GM21529 (cell line): Measurements from ENCODE around the gene SREBF1.

Experiments
- ATAC-seq: cut with Tn5 transposase; IDR thresholded peaks from one replicate; pipeline ENCODE4 v1.9.1; 2021; ENCODE audit not compliant: unreplicated experiment

The SREBF1 gene

DNA sequence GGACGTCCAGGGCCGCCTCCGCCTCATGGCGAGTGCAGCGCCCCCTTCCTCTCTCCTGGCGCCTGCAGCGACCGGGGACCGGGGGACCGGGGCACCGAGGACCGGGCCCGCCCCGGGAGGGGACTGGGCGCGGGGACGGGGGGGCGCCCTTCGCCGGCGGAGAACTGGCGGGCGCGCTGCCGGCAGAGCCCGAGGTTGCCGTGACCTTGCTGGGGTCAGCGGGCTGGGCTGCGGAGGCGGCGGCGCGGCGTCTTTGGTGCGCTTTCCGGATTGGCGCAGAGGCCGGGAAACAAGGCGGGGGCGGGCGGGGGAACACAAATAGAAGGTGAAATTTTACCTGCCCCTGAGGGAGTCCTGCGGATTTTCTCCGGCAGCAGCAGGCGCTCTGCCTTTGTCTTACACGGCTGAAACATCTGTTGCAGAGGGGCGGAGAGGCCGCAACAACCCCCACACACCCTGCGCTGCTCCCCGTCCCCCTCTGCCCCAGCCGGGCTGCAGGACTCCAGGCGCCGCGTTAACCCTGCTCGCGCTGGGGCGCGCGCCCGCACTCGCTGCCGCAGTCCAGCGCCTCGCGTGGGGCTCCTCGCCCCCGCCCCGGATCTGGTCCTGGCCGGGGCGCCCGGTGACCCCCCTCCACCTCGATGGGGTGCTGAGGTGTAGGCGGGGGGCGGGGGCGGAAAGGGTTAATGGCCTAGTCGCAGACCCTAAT, 53.5 kb downstream of the SREBF1 start:
- ATAC-seq: no peak

- no peak for ATAC-seq
Observed at GRCh38 chr17:17782523-17783115, 54.2 kb downstream of the SREBF1 start.

GRCh38 chr17:17781591-17782496, 54.9 kb downstream of the SREBF1 start:
- ATAC-seq: no peak

DNA sequence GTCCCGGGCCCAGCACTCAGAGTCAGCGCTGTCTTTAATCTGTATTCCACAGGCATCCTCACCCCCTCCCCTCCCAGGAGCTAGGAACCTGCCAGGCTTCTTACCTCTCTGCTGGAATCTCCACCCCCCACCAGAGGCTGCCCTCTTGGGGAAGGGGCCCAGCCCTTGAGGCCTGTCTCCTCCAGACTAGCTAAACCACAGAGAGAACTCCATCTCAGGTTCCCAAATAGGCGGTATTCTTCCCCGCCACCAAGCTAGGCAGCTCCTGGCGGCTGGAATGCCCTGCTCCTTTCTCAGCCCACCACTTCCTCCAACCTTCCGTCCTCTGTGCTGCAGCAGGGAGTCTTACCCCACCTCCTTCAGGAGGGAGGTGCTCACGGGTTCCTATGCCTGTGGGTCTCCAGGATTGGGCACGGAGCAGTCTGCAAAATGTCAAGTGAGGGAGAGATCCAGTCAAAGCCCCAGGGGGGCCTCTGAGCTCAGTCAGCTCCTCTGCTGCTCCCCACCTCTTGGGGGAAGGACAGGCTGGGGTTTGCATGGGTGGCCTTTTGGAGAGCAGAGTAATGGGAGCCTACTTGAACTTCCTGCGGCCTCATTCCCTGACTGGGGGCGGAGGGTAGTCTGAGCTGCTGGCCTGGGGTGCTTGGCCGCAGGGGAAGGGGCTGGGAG, 55.7 kb downstream of the SREBF1 start:
- ATAC-seq: no peak

GRCh38 chr17:17779015-17779611, 57.7 kb downstream of the SREBF1 start:
- no peak for ATAC-seq

DNA sequence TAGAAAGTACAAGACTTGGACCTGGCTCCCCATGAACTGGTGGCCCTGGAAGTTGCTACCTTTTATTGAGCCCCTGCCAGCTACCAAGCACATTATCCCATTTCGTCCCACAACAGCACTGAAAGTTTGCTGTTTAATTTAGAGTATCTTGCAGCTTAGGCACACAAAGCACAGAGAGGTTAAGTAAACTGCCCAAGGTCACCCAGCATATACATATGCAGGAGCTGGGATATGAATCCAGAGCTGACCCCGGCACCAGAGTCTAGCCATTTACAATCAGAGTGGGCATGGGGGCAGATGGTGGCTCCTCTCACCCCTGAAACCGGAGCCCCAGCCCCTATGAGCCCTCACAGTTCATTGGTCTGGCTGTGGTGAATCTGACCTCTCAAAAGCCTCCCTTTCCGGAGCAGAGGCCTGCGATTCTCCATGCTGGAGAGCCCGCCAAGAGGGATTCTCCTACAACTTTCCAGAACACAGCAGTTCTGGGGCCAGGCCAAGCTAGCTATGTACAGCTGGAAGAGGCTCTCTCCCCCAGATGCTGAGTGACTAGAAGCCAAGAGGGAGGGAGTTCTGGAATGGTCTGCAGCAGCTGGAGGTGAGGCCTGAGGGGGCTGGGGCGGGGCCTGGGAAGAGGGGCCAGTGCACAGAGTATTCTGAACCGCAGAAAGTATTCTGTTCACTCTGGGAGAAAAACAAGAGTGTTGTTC, 58.3 kb downstream of the SREBF1 start:
- no peak for ATAC-seq

GRCh38 chr17:17776889-17777288, 59.9 kb downstream of the SREBF1 start:
- no peak for ATAC-seq

- no peak for ATAC-seq
Observed at GRCh38 chr17:17774009-17774881, 62.5 kb downstream of the SREBF1 start.

DNA sequence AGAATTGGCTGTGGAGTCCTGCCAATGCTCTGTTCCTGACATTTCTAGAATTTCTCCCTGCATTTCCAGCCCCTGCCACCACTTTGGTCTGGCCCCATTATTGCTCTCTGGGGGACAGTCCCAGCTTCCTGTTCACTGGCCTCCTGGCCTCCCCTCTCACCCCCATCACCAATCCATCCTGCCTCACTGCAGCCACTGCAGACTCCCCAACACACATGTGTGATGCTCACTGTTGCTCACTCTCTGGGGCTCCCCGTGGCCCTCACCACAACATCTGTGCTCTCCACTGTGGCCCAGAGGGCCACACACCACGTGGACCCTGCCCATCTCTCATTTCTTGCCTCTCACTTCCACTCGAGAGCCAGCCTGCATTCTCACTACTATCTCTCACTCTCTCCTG, 64.6 kb downstream of the SREBF1 start:
- ATAC-seq: no peak

- no peak for ATAC-seq
Observed at GRCh38 chr17:17771498-17772201, 65.1 kb downstream of the SREBF1 start.

- ATAC-seq: no peak
Observed at GRCh38 chr17:17770632-17771044, 66.1 kb downstream of the SREBF1 start.

DNA sequence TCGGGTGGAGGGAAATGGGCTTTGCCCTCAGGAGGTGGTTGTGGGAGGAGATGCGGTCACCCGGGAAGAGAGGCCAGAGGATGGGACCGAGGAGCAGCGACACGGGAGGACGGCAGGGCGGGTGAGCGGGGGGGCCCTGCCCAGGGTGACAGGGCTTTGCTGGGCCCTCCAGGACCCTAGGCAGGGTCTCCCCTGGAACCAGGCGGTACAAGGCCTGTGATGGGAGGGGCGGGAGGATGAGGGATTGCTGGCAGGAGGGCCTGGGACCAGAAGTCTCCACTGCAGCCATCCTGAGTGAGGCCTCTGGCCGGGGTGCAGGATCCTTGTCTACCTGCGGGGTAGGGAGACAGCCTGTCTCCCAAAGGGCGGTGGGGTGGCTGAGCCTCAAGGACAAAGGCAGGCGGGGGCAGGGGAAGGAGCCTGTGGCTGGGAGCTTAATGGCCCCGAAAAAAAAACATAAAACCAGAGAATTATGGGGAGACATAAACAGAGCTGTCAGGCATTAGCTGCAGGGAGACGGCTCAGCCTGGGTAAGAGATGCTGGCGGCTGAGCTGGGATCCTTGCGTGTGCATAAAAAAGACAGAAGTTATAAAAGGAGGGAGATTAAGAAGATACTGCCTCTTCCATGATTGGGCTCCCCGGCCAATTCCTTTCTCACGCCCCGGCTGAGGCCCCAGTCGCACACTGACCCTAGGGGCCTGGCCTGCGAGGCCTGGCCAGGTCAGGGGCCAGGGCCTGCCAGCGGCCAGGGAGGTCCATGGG, 66.7 kb downstream of the SREBF1 start:
- no peak for ATAC-seq

DNA sequence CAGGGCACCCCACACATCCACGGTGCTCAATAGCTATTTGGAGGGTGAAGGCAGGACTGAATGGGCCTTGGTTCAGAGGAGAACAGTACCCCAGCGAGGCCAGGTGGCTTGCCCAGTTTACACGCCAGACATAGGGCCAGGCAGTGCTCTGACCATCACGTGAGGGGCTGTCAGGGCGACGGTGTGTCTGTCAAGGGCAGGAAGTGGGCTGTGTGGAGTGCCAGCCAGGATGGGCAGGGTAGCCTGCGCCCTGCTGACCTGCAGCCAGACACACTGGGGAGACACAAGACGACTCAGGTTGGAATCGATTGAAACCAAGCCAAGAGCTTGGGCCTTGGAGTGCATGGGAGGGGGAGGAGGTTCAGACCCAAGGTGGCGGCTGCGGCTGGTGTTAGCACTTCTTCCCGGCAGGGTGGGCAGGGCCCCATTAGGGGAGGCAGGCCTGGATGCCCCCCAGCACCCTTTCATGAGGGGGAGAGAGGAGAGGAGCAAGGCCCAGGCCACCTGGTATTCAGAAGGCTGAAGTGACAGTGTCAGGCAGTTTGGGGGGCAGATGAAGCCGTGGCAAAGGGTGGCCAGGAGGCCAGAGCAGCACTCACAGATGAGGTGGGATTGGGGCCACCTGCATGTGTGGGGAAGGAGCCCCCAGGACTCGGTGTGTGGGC, 68.2 kb downstream of the SREBF1 start:
- ATAC-seq: no peak

GRCh38 chr17:17767887-17768418, 68.8 kb downstream of the SREBF1 start:
- ATAC-seq: no peak

DNA sequence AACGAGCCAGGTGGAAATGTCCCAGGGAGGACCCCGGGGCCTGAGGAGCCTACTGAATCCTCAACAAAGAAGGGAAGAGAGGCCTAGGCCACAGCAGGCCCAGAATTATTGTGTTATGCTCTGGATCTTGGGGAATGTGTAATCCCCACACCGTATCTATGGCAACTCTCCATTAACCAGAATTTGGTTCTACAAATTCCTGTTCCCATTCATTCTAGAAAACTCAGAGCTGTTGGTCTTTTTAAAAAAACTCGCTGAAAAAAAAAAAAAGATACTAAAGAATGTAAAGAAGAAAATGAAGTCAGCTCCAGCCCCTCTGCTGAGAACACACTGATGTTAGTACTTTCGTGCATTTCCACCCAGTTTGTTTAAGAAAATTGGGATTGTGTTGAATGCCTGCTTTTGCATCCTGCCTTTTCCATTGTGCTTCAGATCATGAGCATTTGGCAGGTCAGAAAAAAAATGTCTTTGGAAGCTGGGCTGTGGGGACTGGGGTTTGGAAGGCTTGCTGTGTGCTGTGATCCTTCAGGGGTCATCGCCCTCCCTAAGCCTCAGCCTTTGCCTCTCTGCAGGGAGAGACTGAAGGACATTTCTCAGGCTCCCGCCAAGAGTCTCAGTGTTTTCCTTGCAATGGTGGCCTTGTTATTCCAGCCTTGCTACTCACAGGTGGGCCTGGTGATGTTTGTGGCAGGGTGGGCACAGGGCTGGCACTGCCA, 69.5 kb downstream of the SREBF1 start:
- ATAC-seq: no peak

DNA sequence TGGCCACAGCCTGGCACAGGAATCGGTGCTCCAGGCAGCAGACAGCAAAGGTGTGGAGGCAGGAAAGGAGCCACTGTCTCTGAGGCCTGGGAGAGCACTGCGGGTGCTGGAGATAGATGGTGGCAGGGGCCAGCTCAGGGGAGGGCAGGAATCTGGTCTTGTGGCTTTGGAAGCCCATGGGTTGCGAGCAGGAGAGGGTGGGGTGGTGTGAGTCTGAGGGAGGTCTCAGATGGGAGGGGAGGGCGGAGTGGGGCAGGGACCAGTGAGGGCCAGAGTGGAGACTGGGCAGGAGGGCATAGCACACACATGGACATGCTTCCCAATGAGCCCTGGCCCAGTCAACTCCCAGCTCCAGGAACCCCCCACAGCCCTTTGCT, 70.1 kb downstream of the SREBF1 start:
- no peak for ATAC-seq
